GM19193 (cell line): ENCODE measurements around the gene SERPINB5.

Source experiments
- POLR2A ChIP-seq: IDR thresholded peaks from 4 replicates; pipeline ENCODE4 v1.6.1; 2011; ENCODE audit not compliant: insufficient read depth, insufficient read length; ENCODE audit errors: extremely low read depth

The SERPINB5 gene

DNA sequence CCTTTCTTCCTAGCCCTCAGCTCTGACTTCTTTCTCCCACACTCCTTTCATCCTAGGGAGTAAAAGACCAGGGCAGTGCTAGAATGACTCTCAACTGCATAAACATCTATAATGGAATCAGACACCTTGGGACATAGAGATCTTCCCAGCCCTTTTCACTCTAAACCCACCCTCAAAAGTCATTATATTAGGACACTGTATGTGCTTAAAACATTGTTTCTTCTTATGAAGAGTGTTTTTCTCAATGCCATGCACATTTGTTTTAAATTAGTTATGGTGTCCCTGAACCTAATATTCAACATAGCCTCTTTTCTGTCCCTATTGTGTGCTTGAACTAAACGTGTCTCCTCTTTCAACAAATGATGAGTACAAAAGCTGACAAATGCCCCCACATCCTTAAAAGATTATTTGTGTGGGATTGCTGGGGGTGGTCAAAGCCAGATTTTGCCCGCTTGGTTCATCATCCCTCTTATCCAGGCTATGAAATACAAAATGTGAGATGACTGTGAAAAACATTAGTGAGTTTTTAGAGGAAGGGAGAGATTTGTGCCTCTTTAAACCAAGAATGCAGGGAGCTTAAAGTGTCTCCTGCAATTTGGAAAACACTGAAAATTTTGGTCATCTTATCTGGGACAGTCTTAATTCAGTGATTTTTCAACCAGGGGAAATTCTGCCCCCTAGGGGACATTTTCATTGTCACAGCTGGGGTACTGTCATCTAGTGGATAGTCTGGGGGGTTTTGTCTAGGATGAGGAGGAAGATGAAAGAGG is 29.0 kb downstream of the SERPINB5 start:
- no peak for TF ChIP-seq POLR2A

DNA sequence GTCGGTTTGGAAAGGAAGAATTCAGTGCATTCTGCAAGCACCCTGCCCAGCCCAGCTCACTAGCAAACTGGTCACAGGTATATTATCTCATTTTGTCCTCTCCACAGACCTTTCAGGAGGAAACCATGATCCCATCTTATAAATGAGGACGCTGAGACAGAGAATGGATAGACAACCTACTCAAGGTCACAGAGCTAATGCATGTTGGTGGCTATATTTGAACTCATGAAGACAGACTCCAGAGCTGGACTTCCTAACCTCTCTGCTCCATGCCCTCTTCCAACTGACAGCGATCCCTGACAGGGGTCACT is 29.5 kb downstream of the SERPINB5 start:
- TF ChIP-seq POLR2A = no peak

DNA sequence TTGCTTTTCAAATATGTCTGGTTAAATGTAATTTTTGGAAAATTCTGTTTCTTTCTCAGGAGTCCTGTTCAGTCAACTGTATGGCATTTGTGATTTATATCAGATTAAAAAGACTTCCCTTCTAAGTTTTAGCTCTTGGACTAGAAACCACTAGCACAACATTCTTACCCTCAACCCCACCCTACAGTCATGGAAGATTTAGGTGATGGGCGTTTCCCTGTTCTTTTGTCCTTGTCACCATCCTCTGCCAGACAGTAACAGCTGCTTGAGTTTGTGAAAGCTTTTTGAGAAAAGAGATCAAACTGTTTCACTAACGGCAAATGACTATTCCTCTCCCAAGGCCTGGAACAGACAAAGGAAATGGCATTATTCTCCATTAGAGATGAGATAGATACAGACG is 31.8 kb downstream of the SERPINB5 start:
- TF ChIP-seq POLR2A = no peak

DNA sequence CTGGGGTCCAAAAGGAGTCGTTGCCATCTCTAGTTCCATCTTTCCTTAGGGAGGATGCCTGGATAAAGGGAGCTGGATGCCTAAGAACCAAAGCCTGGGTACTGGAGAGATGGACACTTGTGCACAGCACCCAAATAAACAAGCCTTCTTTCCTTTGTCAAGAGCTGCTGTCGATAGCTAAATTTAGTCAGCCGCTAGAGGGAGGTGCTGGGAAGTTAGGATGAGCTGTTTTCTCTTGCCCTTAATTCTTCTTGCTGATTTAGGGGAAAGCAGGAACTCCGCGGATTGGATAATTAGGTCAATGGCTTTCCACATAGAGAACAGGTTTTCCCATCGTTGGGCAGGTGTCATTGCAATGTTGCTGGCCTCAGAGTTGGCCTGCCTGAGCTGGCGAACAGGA is 34.5 kb downstream of the SERPINB5 start:
- no peak for TF ChIP-seq POLR2A

DNA sequence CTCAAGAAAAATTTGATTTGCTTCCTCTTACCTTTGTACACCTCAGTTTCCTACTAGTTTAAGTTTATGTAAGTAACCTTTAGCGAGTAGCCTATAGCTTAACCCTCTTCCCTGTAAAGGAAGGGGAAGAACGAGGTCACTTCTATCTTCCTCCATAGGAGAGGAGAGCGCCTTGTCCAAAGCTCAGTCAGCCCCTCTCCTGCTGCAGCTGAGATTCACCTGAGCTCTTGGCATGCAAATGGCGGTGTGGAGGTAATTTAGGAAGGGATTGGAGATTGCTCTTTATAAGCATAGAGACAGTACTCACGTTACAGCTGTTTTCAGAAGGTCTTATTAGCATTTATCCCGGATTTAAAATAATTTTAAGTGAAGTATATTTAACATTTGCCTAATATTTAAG is 37.6 kb downstream of the SERPINB5 start:
- TF ChIP-seq POLR2A = no peak

DNA sequence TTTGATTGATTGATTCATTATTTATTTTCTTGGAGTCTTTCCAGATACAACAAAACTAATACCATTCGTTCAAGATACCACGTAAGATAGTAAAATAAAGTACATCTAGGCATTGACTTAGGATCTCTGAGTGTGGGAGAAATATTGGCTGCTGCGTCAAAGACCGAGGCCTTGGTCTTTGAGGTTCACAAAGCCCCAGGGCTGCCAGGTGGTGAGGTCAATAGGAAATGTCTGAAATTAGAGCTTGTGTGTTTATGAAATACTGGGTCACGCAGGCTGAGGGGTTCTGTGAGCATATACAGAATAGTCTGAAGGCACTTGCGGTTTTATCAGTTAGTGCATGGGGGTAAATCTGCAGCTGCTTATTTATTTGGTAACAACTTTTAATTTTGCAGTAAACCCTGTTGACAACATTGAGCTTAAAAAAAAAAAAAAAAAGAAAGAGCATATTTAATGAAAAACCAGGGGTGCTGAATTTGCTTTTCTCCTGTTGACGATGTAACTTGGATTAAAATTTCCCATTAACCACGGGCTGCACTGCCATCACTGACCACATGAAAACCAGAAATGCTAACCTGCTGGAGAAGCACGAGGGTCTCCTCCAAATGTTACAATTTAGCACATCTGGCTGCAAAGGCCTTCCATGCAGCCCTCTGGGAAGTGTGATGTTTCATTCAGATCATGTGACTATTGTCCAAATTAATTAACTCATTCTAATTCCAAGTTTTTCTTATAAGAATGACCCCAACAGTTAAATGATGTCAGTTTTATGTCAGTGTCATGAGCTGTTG is 38.3 kb downstream of the SERPINB5 start:
- no peak for TF ChIP-seq POLR2A

DNA sequence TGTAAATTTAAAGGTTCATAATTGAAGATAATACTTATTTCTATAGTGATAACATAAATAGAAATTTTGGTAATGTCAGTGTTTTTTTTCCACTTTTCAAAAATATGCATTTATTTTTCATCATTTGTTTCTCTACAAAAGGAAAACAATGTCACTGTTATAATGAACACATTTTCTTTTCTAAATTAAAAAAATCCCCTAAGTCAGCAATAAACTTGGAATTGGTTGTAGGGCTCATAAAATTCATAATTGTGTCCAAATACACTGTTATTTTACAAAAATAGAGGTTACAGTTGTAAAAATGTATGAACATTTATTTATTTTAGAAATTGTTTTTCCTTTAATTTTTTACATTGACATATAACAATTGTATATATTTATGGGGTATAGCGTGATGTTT is 39.0 kb downstream of the SERPINB5 start:
- no peak for TF ChIP-seq POLR2A

DNA sequence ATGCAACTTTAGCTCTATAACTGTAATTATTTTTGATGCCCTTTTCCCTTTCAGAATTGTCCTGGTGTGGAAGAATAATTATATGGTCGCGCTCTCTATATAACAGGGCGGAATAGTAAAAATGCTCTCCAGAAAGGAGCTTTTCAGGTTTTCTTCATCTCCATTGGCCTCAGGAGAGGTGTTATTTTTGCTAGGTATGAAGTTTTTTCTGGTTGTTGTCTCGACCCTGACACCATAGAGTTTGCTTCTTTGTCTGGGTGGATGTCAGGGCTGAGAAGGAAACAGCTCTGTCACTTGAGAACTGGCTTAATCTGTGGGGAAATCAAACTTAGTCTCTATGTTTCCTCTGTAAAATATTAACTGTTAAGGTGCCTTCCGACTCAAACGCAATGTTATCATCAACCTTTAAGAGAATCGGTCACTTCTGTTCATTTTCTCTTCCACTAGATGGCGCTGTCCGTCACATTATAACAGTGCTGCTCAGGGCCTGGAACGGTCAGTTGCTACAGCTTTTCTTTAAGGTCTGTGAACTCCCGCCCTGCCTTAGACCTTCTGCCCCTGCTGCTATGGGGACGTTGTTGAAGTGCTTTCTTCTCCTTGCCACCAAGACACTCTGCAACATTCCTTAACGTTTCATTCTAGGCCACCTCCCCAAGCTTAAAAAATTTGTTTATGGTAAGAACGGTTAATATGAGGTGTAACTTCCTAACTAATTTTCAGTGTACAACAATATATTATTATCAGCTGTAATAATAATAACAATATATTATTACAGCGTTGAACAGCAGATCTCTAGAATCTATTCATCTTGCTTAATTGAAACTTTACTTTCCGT is 41.6 kb downstream of the SERPINB5 start:
- no peak for TF ChIP-seq POLR2A

DNA sequence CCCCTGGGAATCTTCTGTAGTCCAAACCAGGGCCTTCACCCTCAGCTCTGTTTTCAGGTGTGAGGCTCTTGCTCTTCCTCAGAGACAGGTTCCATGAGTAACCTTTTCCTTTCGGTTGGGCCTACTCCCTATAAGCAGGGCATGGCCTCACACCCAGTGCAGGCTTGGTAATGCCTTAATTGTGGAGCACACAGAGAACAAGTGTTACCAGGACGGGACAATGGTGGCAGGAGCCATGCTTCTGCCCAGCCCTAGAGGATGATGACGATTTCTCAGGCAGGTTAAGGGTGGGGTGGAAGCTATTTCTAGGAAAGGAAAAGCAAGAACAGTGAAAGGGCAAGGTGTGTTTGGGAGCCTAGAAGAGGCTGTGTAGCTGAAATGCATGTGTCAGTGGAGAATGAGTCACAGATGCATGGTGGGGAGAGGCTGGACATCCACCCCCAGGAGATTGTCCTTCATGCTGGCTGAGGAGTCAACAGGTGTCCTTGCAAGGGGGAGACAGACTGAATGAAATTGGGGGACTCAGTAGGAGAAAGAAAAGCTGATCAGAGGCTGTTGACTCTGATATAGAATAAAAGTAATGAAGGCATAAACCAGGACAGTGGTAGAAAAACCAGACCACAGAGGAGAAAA is 43.4 kb downstream of the SERPINB5 start:
- no peak for TF ChIP-seq POLR2A

DNA sequence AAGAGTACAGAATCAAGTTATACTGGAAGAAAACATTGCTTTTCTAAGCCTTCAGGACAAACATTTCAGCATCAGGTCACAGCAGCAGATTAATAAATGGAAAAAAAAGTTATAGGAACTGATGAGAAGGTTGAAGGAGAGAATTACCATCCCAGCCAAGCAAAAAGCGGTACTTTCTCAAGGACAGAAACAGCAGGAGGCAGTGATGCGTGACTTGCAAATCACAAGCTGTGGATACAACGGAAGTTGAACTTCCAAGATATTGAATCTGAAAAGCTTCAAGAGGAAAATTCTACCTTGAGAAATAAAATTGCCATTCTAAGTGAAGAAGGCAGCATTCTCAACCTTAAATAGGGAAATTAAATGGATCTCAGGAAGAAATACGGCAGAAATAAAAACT is 46.9 kb downstream of the SERPINB5 start:
- TF ChIP-seq POLR2A = no peak

DNA sequence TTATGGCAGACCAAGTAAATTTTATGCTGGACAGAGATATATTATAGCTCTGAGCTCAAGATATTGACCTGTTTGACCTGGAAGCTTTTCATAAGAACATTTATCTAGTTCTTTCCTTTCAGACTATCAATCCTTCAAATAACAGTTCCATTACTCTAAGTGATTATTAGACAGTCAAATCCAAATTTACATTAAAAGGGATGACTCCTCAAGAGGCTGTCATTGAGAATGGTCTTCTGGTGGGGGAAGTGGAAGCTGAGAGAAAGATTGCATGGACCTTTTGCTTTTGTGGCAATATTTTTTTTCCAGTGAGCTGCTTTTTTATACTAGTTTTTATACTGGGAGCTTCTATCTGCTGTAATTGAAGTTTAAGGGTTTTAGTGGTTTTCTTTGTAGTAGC is 50.5 kb downstream of the SERPINB5 start:
- no peak for TF ChIP-seq POLR2A

DNA sequence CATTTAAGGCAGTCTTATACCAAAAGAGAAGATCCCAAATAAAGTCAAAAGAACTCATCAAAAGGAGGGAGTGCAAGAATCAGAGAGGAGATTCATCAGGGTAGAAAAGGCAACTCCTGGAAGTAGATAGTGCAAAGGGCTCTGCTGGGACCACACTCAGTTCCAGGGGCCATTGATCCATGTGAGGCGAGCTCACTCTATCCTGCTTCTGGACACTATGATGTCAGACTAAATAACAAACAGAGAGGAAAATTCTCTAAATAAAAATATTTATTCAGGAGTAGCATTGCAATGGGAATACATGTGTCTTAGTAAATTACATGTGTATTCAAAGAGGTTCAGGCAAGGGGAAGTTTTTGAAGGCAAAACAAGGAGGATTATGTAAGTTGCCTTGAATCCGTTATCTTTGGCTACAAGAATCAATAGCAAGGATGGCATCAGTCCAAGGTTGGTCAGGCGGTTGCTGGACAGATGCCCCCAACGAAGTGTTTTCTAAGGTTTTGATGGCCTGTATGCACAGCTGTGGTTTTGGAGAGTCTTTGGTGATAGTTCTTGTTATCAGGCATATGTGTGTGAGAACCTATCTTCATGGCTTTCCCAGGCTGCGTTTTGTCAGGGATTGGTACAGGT is 52.2 kb downstream of the SERPINB5 start:
- no peak for TF ChIP-seq POLR2A

DNA sequence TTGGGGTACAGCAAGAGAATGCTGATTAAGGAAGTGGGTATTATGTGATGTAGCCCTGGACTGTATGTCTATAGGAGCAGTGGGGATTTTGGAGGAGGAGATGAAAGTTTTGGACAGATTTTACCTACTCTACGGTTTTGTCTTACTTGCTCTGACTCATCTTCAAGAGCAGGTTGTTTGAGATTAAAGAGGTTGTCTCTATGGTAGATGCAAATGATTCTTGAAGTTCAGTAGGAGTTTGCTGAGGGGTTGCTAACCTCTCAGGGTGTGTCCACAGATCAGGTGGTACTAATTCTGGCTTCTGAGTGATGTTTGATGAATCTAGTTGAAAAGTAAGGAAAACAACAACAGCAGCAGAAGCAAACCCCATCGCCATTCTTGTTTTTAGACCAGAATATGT is 55.7 kb downstream of the SERPINB5 start:
- TF ChIP-seq POLR2A = no peak

DNA sequence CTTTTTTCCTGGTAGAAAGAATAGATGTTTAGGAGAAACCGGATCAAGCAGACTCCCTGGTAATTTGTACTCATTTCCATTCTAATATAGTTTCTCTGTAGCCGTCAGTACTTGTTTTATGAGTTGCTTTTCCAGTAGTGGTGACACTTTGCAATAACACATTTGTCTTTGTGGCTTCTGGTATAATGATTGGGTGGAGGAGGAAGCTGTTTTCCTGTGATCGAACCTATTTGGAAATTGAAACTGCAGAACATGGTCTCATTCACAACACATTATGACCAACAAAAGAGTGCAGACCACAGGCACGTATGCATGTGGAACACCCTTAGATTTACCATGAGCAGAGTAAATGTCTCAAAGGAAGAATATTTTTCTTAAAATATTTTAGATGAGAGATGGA is 57.9 kb downstream of the SERPINB5 start:
- TF ChIP-seq POLR2A = no peak
